ENCODE data around the gene PLA2G4B.

Gene PLA2G4B

GRCh38 chr15:41792000-41792637 is 46.5 kb upstream of the PLA2G4B start:
- FAIRE-seq (no peak), DNase-seq (ENCODE audit: insufficient read length, low spot score) (no peak)
- no peak for TF ChIP-seq CTCF (IDR thresholded peaks at IDR 0.05; ENCODE audit: insufficient read depth, missing control alignments)

GRCh38 chr15:41794081-41794480 is 44.6 kb upstream of the PLA2G4B start:
- DNase-seq (ENCODE audit: insufficient read length, low spot score): no peak
- FAIRE-seq: no peak
- TF ChIP-seq CTCF (IDR thresholded peaks at IDR 0.05; ENCODE audit: insufficient read depth, missing control alignments): no peak

GRCh38 chr15:41795996-41796856 is 42.4 kb upstream of the PLA2G4B start:
- DNase-seq (ENCODE audit: insufficient read length, low spot score): no peak
- no peak for FAIRE-seq
- TF ChIP-seq CTCF (IDR thresholded peaks at IDR 0.05; ENCODE audit: insufficient read depth, missing control alignments): no peak

DNA sequence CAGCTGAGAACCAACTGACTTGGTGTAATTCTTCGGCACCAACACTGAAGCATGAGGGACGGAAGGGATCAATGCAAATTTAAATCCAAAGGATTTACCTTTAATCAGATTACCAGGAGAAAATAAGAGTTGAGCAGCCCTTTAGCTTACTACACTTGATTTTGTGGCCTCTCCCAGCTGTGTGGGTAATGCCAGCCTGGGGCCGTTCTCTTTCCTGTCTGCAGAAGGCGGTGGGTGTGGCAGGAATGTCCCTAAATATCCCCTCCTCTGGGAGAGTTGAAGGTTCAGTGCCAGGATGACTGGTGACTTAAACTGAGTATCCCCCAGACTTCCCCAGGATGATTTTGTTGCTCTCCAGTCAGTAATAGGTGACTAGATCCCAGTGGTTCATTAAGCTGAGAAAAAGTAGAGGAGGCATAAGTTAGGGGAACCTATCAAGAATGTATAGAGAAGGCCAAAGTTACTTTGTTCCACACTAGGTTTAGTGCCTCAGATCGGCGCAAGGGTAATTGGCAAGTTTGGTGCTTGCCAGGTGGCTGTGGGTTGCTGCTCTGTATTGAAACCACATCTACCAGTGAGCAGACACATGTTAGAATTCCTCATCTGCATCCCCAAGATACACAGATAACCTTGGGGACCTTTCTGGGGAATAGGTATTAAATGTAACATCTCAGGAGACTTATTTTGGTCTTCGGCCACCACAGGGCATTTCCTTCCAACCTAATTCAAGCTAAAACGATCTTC is 41.3 kb upstream of the PLA2G4B start:
- DNase-seq (ENCODE audit: insufficient read length, low spot score): peak; percentile 88
- peak; percentile 89 for FAIRE-seq

DNA sequence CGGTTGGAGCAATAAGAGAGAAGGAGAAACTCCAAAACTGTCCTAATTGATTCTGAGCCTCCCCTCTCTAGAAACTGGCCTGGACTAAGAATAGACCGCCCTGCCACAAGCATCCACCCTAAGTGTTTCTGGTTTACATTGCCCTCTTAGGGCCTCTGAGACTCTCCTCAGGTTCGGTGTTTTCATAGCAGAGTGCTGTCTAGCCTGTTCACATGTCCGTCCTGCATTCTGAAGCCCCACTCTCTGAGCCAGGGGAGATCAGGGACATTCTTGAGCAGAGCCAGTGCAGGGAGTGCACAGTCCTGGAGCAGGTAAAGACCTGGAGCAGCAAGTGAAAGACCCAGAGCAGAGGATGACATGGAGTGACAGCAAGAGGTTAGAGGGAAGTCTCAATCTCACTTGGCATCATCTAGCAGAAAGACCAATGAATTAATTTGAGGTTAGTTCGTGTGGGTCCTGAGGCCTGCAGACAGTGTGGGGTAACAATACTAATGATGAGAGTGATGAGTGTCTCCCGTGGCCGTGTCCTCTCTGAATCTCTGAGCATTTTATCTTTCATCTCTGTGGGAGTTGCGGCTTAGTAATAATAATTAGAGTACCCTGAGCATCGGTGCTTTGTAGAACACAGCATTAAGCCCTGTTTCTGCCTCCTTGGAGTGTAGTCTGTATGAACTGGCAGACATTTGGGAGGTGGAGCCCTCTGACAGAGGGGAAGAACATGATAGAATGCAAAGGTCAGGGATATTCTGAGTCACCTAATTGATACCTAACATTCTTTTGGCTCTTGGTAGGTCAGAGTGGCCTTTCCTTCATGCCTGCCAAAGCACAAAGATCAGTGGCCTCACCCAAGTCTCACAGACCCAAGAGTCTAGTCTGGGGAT is 39.8 kb upstream of the PLA2G4B start:
- FAIRE-seq: no peak
- DNase-seq (ENCODE audit: insufficient read length, low spot score): no peak
- TF ChIP-seq CTCF (IDR thresholded peaks at IDR 0.05; ENCODE audit: insufficient read depth, missing control alignments): no peak

More for the DNA sequence above, 41.3 kb upstream of the PLA2G4B start:
- no peak for TF ChIP-seq CTCF (IDR thresholded peaks at IDR 0.05; ENCODE audit: insufficient read depth, missing control alignments)

DNA sequence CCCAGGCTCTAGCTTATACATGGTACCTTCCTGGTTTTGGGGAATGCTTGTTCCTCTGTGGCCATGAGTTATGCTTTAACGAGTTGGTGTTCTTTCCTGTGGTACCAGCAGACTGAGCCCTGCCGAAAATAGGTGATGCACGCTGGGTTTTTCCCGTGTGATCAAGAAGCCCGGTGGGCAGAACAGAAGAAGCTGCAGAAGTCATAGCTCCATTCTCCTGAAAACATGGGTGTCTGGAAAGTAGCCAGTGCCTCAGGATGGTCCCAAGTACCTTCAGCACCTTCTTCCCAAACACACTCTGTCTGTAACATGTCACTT is 39.2 kb upstream of the PLA2G4B start:
- FAIRE-seq: no peak
- DNase-seq (ENCODE audit: insufficient read length, low spot score): no peak
- TF ChIP-seq CTCF (IDR thresholded peaks at IDR 0.05; ENCODE audit: insufficient read depth, missing control alignments): no peak
